Endodermal cell (in vitro differentiated cells): ENCODE data around the gene ASB12. TPM values are rescaled to one million over a fixed set of nuclear protein-coding genes. Genes with fewer than 3 reads are reported as not detected.
A peak's percentile ranks its signal among the peaks of the same experiment; 100 is the strongest.

Source experiments
- DNase-seq: peaks from one replicate; pipeline ENCODE4 v3.0.0-alpha.2; 2017
- H3K27ac ChIP-seq: 2 replicates; pipeline ENCODE4 v1.5.1; 2013; ENCODE audit warnings: mild to moderate bottlenecking, low read depth, low read length, moderate library complexity
- H3K27me3 ChIP-seq: 2 replicates; pipeline ENCODE4 v1.6.1; 2013; ENCODE audit warnings: mild to moderate bottlenecking, low read length, moderate library complexity; ENCODE audit not compliant: insufficient read depth, control insufficient read depth, poor library complexity, severe bottlenecking
- H3K36me3 ChIP-seq: 2 replicates; pipeline ENCODE4 v1.7.0; 2013; ENCODE audit warnings: mild to moderate bottlenecking, low read length, moderate library complexity; ENCODE audit not compliant: control insufficient read depth, insufficient read depth
- H3K4me1 ChIP-seq: one replicate; pipeline ENCODE4 v1.7.0; 2013; ENCODE audit warnings: low read length; ENCODE audit not compliant: control insufficient read depth, insufficient read depth
- H3K4me3 ChIP-seq: 2 replicates; pipeline ENCODE4 v1.5.1; 2013; ENCODE audit warnings: mild to moderate bottlenecking, low read length, moderate library complexity
- H3K9ac ChIP-seq: 2 replicates; pipeline ENCODE4 v1.6.1; 2013; ENCODE audit warnings: mild to moderate bottlenecking, low read length, moderate library complexity; ENCODE audit not compliant: poor library complexity, severe bottlenecking; ENCODE audit errors: extremely low read depth
- H3K9me3 ChIP-seq: 2 replicates; pipeline ENCODE4 v1.6.1; 2013; ENCODE audit warnings: mild to moderate bottlenecking, low read length, moderate library complexity; ENCODE audit not compliant: control insufficient read depth
- H3K27ac Mint-ChIP-seq: 2 replicates; pipeline ENCODE4 v1.8.0; 2020; ENCODE audit warnings: mixed read lengths
- H3K27me3 Mint-ChIP-seq: 2 replicates; pipeline ENCODE4 v1.8.0; 2021; ENCODE audit warnings: mild to moderate bottlenecking, mixed read lengths; ENCODE audit not compliant: insufficient read depth
- H3K36me3 Mint-ChIP-seq: 2 replicates; pipeline ENCODE4 v1.8.0; 2020; ENCODE audit warnings: low read depth, mixed read lengths
- H3K4me1 Mint-ChIP-seq: 2 replicates; pipeline ENCODE4 v1.8.0; 2020; ENCODE audit warnings: mixed read lengths
- H3K4me3 Mint-ChIP-seq: 2 replicates; pipeline ENCODE4 v1.8.0; 2020; ENCODE audit warnings: mild to moderate bottlenecking, moderate library complexity, mixed read lengths
- H3K9me3 Mint-ChIP-seq: 2 replicates; pipeline ENCODE4 v1.8.0; 2020; ENCODE audit warnings: mild to moderate bottlenecking, mixed read lengths
- WGBS, 2 experiments: methylation state at CpG; one replicate each; pipeline versions ENCODE4 v1.1.5 to v1.1.7; 2013; ENCODE audit warnings: missing lambda C conversion rate in 2 of 2, mixed read lengths in 1 of 2; ENCODE audit not compliant: insufficient coverage in 1 of 2, insufficient read length in 1 of 2; 5-methylcytosine and 5-hydroxymethylcytosine counted together
- long read RNA-seq, 4 experiments: library from polyadenylated mRNA in 2 of 4; library from RNA in 1 of 4; library from capped mRNA in 1 of 4; stranded (forward) in 3 of 4; unstranded in 1 of 4; transcript quantifications; one replicate each; pipeline ENCODE4 v2.0.0, GENCODE V29; 2020 to 2021; ENCODE audit warnings: inconsistent platforms in 1 of 4
- polyA plus RNA-seq, 2 experiments: library from polyadenylated mRNA; stranded (reverse); fragments of 50-300 nt; gene quantifications; one replicate each; pipeline ENCODE4 v1.2.3, GENCODE V29; 2013
- total RNA-seq, 2 donors: library from RNA; stranded (reverse); fragmentation: NEBNext Ultra II Directional in 1 of 2; extraction: Animal tissue kit (Norgen Biotek cat#: 25700) in 1 of 2; gene quantifications; 2 replicates in 1 of 2; 3 replicates in 1 of 2; pipeline ENCODE4 v1.2.1, GENCODE V29; 2021
- TF ChIP-seq, protein P1 (sequence below): fragments of 200-600 bp; sonication (generic); conservative IDR thresholded peaks from 2 replicates; pipeline ENCODE4 v1.5.0; 2021; ENCODE audit warnings: antibody characterized with exemption, mild to moderate bottlenecking

The ASB12 gene, protein sequence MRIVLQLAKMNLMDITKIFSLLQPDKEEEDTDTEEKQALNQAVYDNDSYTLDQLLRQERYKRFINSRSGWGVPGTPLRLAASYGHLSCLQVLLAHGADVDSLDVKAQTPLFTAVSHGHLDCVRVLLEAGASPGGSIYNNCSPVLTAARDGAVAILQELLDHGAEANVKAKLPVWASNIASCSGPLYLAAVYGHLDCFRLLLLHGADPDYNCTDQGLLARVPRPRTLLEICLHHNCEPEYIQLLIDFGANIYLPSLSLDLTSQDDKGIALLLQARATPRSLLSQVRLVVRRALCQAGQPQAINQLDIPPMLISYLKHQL
- total RNA-seq: under 1 TPM; 0.48 to 0.53 TPM
- 0.57 TPM for polyA plus RNA-seq (2013, experiment 1 of 2)
- polyA plus RNA-seq (2013, experiment 2 of 2): 0.79 TPM
- long read RNA-seq, experiment 1: 0 reads
- long read RNA-seq, experiment 2: 0 reads
- long read RNA-seq, experiment 3: 0 reads
- long read RNA-seq, experiment 4, partial matches to known transcripts: 0 of 1 reads
- long read RNA-seq, experiment 4, other reads (novel, unspliced or antisense): 1 of 1 reads

DNA sequence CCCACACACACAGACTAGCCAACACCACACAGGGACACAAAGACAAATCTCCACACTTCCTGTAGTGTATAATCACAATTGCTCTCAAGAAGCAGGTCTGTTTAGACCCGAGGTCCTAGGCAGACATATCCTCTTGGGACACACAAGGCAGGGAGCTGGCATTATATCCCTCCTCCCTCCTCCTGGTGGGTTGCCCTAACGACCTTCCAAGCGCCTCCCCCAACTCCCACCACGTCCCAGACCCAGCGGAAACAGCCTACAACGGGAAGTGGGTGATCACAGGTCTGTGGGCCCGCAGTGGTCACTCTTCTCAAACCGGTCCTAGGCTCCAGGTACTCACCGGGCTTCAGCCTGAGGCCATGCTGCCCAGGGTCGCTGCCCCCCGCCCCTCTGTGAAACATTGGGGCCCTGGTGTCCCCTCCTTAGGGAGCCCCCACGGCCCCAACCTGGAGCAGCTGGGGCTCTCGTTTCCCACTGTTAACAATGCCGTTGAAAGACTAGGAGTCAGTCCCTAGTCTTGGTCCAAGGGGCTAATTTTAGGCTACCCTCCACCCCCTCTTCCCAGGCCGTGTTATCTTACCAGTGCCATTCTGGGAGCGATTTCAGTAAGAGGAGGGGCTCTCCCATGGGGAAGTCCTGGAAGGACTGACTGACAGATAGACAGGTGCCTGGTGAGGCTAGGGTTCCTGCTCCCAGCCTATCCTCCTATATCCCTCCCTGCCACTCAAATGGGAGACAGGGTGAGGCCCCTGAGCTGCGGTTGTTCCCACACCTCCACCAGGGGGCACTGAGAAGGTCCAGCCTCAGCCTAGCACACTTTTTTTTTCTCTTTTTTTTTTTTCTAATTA, at the start of gene ASB12:
TSS of gene ASB12 (minus strand) at position 485 of the 848 bp plus-strand sequence. CDS start 4,957 bp downstream, outside the sequence.
- no peaks in the 10 kb centered on the region for H3K27me3 ChIP-seq

DNA sequence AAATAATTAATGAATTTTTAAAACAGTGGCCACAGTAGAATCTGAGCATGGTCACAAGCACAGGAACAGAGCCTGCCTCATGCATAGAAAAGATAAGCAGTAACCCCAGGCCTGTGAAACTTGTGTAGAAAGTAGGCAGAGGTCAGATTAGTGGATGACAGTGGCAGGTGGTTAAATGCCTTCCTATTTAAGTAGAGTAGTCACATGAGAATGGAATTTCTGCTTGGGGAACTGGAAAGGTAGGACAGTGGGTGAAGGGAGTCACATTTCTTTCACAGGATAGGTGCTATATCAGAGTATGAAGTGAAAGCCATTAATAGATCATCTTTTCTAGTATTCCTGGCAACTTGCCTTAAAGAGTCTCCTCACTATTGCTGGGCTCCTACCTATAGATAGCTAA, 34.9 kb upstream of the ASB12 start:
- no peaks in the 10 kb centered on the region for H3K4me1 Mint-ChIP-seq
- no peak overlapping the region for H3K4me3 Mint-ChIP-seq
- no peaks in the 10 kb centered on the region for H3K27me3 Mint-ChIP-seq
- no peaks in the 10 kb centered on the region for H3K27me3 ChIP-seq
- no peak overlapping the region for H3K4me3 ChIP-seq
- H3K4me1 ChIP-seq: no peaks in the 10 kb centered on the region
- H3K36me3 Mint-ChIP-seq: no peaks in the 10 kb centered on the region
- H3K27ac ChIP-seq: no peak overlapping the region
- H3K27ac Mint-ChIP-seq: no peak overlapping the region
- H3K9ac ChIP-seq: no peak overlapping the region
- no peak for DNase-seq
- TF ChIP-seq, protein P1, sequence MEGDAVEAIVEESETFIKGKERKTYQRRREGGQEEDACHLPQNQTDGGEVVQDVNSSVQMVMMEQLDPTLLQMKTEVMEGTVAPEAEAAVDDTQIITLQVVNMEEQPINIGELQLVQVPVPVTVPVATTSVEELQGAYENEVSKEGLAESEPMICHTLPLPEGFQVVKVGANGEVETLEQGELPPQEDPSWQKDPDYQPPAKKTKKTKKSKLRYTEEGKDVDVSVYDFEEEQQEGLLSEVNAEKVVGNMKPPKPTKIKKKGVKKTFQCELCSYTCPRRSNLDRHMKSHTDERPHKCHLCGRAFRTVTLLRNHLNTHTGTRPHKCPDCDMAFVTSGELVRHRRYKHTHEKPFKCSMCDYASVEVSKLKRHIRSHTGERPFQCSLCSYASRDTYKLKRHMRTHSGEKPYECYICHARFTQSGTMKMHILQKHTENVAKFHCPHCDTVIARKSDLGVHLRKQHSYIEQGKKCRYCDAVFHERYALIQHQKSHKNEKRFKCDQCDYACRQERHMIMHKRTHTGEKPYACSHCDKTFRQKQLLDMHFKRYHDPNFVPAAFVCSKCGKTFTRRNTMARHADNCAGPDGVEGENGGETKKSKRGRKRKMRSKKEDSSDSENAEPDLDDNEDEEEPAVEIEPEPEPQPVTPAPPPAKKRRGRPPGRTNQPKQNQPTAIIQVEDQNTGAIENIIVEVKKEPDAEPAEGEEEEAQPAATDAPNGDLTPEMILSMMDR: no peak
- H3K9me3 ChIP-seq: no peaks in the 10 kb centered on the region
- peaks cover 44% of the 10 kb centered on the region for H3K9me3 Mint-ChIP-seq
- H3K36me3 ChIP-seq: no peaks in the 10 kb centered on the region

More for the DNA sequence above, at the start of gene ASB12:
- TF ChIP-seq, protein P1: peak; percentile 42
- H3K4me3 Mint-ChIP-seq: no peak within 1 kb of the TSS
- 87% methylated on average over 16 of the region's 17 CpGs; no CpG with 5 or more reads in 1 of the 2 experiments for WGBS, 2 experiments
- no peaks in the 10 kb centered on the region for H3K9me3 ChIP-seq
- H3K9me3 Mint-ChIP-seq: peaks cover 23% of the 10 kb centered on the region
- H3K27me3 Mint-ChIP-seq: no peaks in the 10 kb centered on the region
- no peaks in the 10 kb centered on the region for H3K4me1 Mint-ChIP-seq
- no peaks in the 10 kb centered on the region for H3K36me3 ChIP-seq
- no peak within 1 kb of the TSS for H3K27ac ChIP-seq
- H3K9ac ChIP-seq: no peak within 1 kb of the TSS
- DNase-seq: no peak
- H3K27ac Mint-ChIP-seq: no peak within 1 kb of the TSS
- no peak within 1 kb of the TSS for H3K4me3 ChIP-seq
- H3K4me1 ChIP-seq: no peaks in the 10 kb centered on the region
- H3K36me3 Mint-ChIP-seq: no peaks in the 10 kb centered on the region

DNA sequence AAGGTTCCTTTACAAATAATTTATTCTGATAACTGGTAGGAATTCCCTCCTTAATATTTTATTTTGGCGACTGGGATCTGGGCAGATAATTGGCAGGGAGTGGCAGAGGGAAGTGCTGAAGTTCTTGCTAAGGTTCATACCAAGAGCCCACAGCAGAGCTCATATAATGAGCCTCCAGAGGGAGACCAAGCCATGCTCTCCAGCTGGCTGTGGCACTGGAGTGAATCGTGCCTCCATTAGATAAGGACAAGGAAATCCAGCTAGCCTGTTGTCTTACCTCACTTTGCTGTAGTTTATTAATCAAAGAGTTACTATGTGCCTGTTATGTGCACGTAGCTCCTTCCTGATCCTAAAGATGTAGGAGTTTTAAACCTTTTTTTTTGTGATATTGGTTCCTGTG, 1.3 kb downstream of the ASB12 start:
- no peaks in the 10 kb centered on the region for H3K36me3 Mint-ChIP-seq
- no peak for DNase-seq
- H3K4me3 ChIP-seq: no peak overlapping the region
- 64% methylated on average over 3 of the region's 3 CpGs; no CpG with 5 or more reads in 1 of the 2 experiments for WGBS, 2 experiments
- no peaks in the 10 kb centered on the region for H3K4me1 Mint-ChIP-seq
- no peaks in the 10 kb centered on the region for H3K27me3 Mint-ChIP-seq
- H3K27me3 ChIP-seq: no peaks in the 10 kb centered on the region
- no peaks in the 10 kb centered on the region for H3K36me3 ChIP-seq
- no peak overlapping the region for H3K9ac ChIP-seq
- no peak overlapping the region for H3K27ac Mint-ChIP-seq
- H3K4me1 ChIP-seq: no peaks in the 10 kb centered on the region
- H3K9me3 Mint-ChIP-seq: peaks cover 28% of the 10 kb centered on the region
- TF ChIP-seq, protein P1: no peak
- H3K4me3 Mint-ChIP-seq: no peak overlapping the region
- no peaks in the 10 kb centered on the region for H3K9me3 ChIP-seq
- H3K27ac ChIP-seq: no peak overlapping the region
